K562 (cell line): ENCODE results near the gene SGMS1. TPM values are rescaled to one million over a fixed set of nuclear protein-coding genes. Genes with fewer than 3 reads are reported as not detected.

Experiments used
- ARID1B ChIP-seq: fragments of 450-650 bp; IDR thresholded peaks from 2 replicates; pipeline ENCODE4 v1.6.1; 2016; ENCODE audit warnings: antibody characterized with exemption, mild to moderate bottlenecking, inconsistent platforms
- ARID2 ChIP-seq: fragments of 450-650 bp; IDR thresholded peaks from 2 replicates; pipeline ENCODE4 v1.6.1; 2017; ENCODE audit warnings: antibody characterized with exemption, mild to moderate bottlenecking
- BCL6 ChIP-seq: fragments of 250-450 bp; sonication (Bioruptor Pico); IDR thresholded peaks from 2 replicates; pipeline ENCODE4 v1.4.0; 2020
- CBX1 ChIP-seq: sonication (generic); IDR thresholded peaks from 2 replicates; pipeline ENCODE4 v1.6.1; 2016; ENCODE audit warnings: antibody characterized with exemption, low read depth, mild to moderate bottlenecking
- CBX8 ChIP-seq: fragments of 200-600 bp; sonication (generic); IDR thresholded peaks from 2 replicates; pipeline ENCODE4 v1.6.1; 2012; ENCODE audit warnings: borderline replicate concordance, mixed run types, low read depth, mild to moderate bottlenecking, moderate library complexity, mixed read lengths, low read length, control low read depth, inconsistent platforms; ENCODE audit not compliant: poor library complexity, severe bottlenecking; ENCODE audit errors: extremely low read depth
- CC2D1A ChIP-seq: fragments of 450-650 bp; IDR thresholded peaks from 2 replicates; pipeline ENCODE4 v1.6.1; 2017; ENCODE audit warnings: mild to moderate bottlenecking
- CCNT2 ChIP-seq: IDR thresholded peaks from 2 replicates; pipeline ENCODE4 v1.6.1; 2011; ENCODE audit warnings: borderline replicate concordance, low read depth, mild to moderate bottlenecking, moderate library complexity, mixed read lengths, low read length; ENCODE audit not compliant: insufficient read length; ENCODE audit errors: extremely low read depth
- CXXC5 ChIP-seq: fragments of 250-450 bp; sonication (Bioruptor Pico); IDR thresholded peaks from 2 replicates; pipeline ENCODE4 v1.8.0; 2022; ENCODE audit warnings: inconsistent platforms, mild to moderate bottlenecking, moderate library complexity
- ETV1 ChIP-seq: fragments of 450-650 bp; conservative IDR thresholded peaks from 2 replicates; pipeline ENCODE4 v1.6.1; 2016; ENCODE audit warnings: missing genetic modification characterization, control low read depth, low read depth, missing compliant biosample characterization
- FIP1L1 ChIP-seq: fragments of 200-400 bp; formaldehyde crosslinking; IDR thresholded peaks from 2 replicates; pipeline ENCODE4 v1.6.1; 2018; ENCODE audit warnings: mild to moderate bottlenecking, low read depth, low read length; ENCODE audit not compliant: poor library complexity, severe bottlenecking
- ID3 ChIP-seq, 2 experiments: fragments of 250-450 bp in 1 of 2; fragments of 450-650 bp in 1 of 2; sonication (Bioruptor Pico) in 1 of 2; IDR thresholded peaks; 2 replicates each; pipeline versions ENCODE4 v1.6.1 to v1.8.0; 2016 to 2021; ENCODE audit warnings: mild to moderate bottlenecking in 2 of 2, moderate library complexity in 2 of 2, missing compliant biosample characterization in 1 of 2, missing genetic modification characterization in 1 of 2
- KAT8 ChIP-seq: fragments of 450-650 bp; IDR thresholded peaks from 2 replicates; pipeline ENCODE4 v1.6.1; 2016; ENCODE audit warnings: low read depth, mild to moderate bottlenecking
- KDM1A ChIP-seq, 2 experiments: fragments of 450-650 bp; IDR thresholded peaks; 2 replicates each; pipeline ENCODE4 v1.6.1; 2016; ENCODE audit warnings: mild to moderate bottlenecking in 2 of 2
- LARP7 ChIP-seq: fragments of 450-650 bp; IDR thresholded peaks from 2 replicates; pipeline ENCODE4 v1.6.1; 2016
- PTBP1 ChIP-seq: fragments of 200-400 bp; formaldehyde crosslinking; IDR thresholded peaks from 2 replicates; pipeline ENCODE4 v1.6.1; 2017; ENCODE audit warnings: low read depth, low read length
- RAD51 ChIP-seq: fragments of 450-650 bp; IDR thresholded peaks from 2 replicates; pipeline ENCODE4 v1.7.1; 2016; ENCODE audit warnings: low read depth, mild to moderate bottlenecking, borderline replicate concordance
- SMARCE1 ChIP-seq: fragments of 450-650 bp; IDR thresholded peaks from 2 replicates; pipeline ENCODE4 v1.7.1; 2016; ENCODE audit warnings: mild to moderate bottlenecking
- TAF7 ChIP-seq: fragments of 450-650 bp; IDR thresholded peaks from 2 replicates; pipeline ENCODE4 v1.6.1; 2016; ENCODE audit warnings: missing genetic modification characterization, missing compliant biosample characterization
- XRCC5 ChIP-seq: fragments of 200-400 bp; formaldehyde crosslinking; IDR thresholded peaks from 2 replicates; pipeline ENCODE4 v1.6.1; 2017; ENCODE audit warnings: low read depth, mild to moderate bottlenecking, low read length
- ZBTB1 ChIP-seq: sonication (generic); formaldehyde crosslinking; IDR thresholded peaks from 2 replicates; pipeline ENCODE4 v1.8.1; 2023; ENCODE audit warnings: missing genetic modification reagents, low read depth, mild to moderate bottlenecking, borderline replicate concordance
- ZNF324 ChIP-seq: fragments of 250-450 bp; sonication (Bioruptor Pico); IDR thresholded peaks from 2 replicates; pipeline ENCODE4 v1.4.0; 2020; ENCODE audit warnings: mild to moderate bottlenecking
- ZNF444 ChIP-seq: fragments of 250-450 bp; sonication (Bioruptor Pico); IDR thresholded peaks from 2 replicates; pipeline ENCODE4 v1.4.0; 2020; ENCODE audit warnings: mild to moderate bottlenecking, moderate library complexity
- ZNF561 ChIP-seq: fragments of 450-650 bp; formaldehyde crosslinking; conservative IDR thresholded peaks from 2 replicates; pipeline ENCODE4 v1.4.0; 2020; ENCODE audit warnings: mild to moderate bottlenecking, moderate library complexity
- ZSCAN32 ChIP-seq: fragments of 450-650 bp; formaldehyde crosslinking; IDR thresholded peaks from 2 replicates; pipeline ENCODE4 v1.4.0; 2020; ENCODE audit warnings: mild to moderate bottlenecking, moderate library complexity
- polyA plus RNA-seq, 8 experiments: library from polyadenylated mRNA; depleted of rRNA in 4 of 8; stranded (reverse) in 5 of 8; unstranded in 3 of 8; fragments of >200 nt; fragmentation: Nextera tagmentation in 2 of 8; fragmentation: Illumina TruSeq in 1 of 8; extraction: Ambion mirVana in 2 of 8; extraction: Trizol in 1 of 8; gene quantifications; 2 replicates each; pipeline versions ENCODE4 v1.2.1 to v1.2.3, GENCODE V29; 2011 to 2014; ENCODE audit warnings: inconsistent platforms in 1 of 8, missing spikeins in 1 of 8
- total RNA-seq, 7 experiments: library from RNA; depleted of rRNA in 6 of 7; stranded (reverse); fragments of >200 nt in 6 of 7; fragmentation: Illumina TruSeq in 2 of 7; extraction: Trizol in 2 of 7; gene quantifications; 2 replicates each; pipeline versions ENCODE4 v1.2.1 to v1.2.3, GENCODE V29; 2011 to 2021; ENCODE audit warnings: low replicate concordance in 1 of 7
- TF ChIP-seq, protein P1 (sequence below): fragments of 450-650 bp; IDR thresholded peaks from one replicate; pipeline ENCODE4 v1.6.1; 2018; ENCODE audit warnings: mild to moderate bottlenecking, moderate library complexity; ENCODE audit not compliant: partially characterized antibody
- TF ChIP-seq, protein P2 (sequence below): sonication (generic); formaldehyde crosslinking; IDR thresholded peaks from 2 replicates; pipeline ENCODE4 v1.8.1; 2023; ENCODE audit warnings: mild to moderate bottlenecking, missing genetic modification reagents
- TF ChIP-seq, protein P3 (sequence below): fragments of 250-450 bp; sonication (Bioruptor Pico); IDR thresholded peaks from 2 replicates; pipeline ENCODE4 v1.8.0; 2022; ENCODE audit warnings: moderate library complexity, mild to moderate bottlenecking, inconsistent platforms

The SGMS1 gene
- total and polyA plus RNA-seq, 9 of the 15 experiments (the other 6 are each of a cell fraction or from before 2014, with no cell fraction given), result 22.6 to 232 (median 82.2) TPM

DNA sequence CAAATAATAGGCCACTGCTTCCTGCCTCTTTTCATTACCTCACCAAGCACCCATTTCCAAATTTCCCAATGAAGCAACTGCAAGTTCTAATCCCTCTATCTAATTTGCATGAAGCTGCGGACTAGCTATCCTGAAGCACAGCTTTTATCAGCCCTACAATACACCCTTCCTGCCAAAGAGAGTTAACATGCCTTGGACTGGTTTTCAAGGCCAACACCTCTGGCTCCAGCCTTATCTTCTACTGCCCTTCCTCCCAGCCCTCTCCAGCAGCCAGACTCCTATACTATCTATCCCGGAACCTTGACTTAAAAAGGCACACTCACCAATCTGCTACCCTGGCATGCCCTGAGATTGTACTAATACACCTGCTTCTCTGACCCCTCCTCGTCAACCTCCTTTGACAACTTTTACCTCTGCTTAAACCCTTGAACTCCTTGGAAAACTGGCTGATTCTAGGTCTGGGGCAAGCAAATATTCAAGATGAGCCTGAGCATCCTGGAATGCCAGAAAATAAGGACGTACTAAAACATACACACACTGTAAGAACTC, 73.4 kb downstream of the SGMS1 start (continued):
- no peak for TF ChIP-seq ID3 (CRISPR knock-in tag; IDR thresholded peaks at IDR 0.05)
- peak; percentile 91; the same call in 1 of the 2 replicates for TF ChIP-seq ID3 (tag; IDR thresholded peaks at IDR 0.05)
- TF ChIP-seq ZNF324, result no peak
- peak; percentile 99 for TF ChIP-seq SMARCE1
- TF ChIP-seq ETV1 (tag), result peak; percentile 94
- TF ChIP-seq BCL6 (CRISPR knock-in tag), result peak; percentile 81; the same call in 1 of the 2 replicates
- 0 out of 2 replicates have a peak, but pooled peaks have one; percentile 49 for TF ChIP-seq ARID2
- TF ChIP-seq CBX8, result no peak
- TF ChIP-seq PTBP1, result peak; percentile 82; the same call in 1 of the 2 replicates
- TF ChIP-seq, protein P1, sequence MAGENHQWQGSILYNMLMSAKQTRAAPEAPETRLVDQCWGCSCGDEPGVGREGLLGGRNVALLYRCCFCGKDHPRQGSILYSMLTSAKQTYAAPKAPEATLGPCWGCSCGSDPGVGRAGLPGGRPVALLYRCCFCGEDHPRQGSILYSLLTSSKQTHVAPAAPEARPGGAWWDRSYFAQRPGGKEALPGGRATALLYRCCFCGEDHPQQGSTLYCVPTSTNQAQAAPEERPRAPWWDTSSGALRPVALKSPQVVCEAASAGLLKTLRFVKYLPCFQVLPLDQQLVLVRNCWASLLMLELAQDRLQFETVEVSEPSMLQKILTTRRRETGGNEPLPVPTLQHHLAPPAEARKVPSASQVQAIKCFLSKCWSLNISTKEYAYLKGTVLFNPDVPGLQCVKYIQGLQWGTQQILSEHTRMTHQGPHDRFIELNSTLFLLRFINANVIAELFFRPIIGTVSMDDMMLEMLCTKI, result no peak
- TF ChIP-seq CBX1, result no peak
- peak; percentile 96 for TF ChIP-seq LARP7
- peak; percentile 92 for TF ChIP-seq CCNT2
- TF ChIP-seq ZNF444 (CRISPR knock-in tag), result no peak
- TF ChIP-seq ZSCAN32 (CRISPR knock-in tag), result no peak
- peak; percentile 100 for TF ChIP-seq CC2D1A
- peak; percentile 69; the same call in 1 of the 2 replicates for TF ChIP-seq RAD51
- TF ChIP-seq, protein P2, sequence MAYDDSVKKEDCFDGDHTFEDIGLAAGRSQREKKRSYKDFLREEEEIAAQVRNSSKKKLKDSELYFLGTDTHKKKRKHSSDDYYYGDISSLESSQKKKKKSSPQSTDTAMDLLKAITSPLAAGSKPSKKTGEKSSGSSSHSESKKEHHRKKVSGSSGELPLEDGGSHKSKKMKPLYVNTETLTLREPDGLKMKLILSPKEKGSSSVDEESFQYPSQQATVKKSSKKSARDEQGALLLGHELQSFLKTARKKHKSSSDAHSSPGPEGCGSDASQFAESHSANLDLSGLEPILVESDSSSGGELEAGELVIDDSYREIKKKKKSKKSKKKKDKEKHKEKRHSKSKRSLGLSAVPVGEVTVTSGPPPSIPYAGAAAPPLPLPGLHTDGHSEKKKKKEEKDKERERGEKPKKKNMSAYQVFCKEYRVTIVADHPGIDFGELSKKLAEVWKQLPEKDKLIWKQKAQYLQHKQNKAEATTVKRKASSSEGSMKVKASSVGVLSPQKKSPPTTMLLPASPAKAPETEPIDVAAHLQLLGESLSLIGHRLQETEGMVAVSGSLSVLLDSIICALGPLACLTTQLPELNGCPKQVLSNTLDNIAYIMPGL (CRISPR knock-in tag), result no peak
- TF ChIP-seq TAF7 (tag), result no peak
- TF ChIP-seq XRCC5, result peak; percentile 84
- TF ChIP-seq ZNF561, result no peak
- TF ChIP-seq ZBTB1, result no peak
- TF ChIP-seq, protein P3, sequence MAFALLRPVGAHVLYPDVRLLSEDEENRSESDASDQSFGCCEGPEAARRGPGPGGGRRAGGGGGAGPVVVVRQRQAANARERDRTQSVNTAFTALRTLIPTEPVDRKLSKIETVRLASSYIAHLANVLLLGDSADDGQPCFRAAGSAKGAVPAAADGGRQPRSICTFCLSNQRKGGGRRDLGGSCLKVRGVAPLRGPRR (CRISPR knock-in tag), result no peak
- peak; percentile 100 for TF ChIP-seq KDM1A (IDR thresholded peaks at IDR 0.05)
- TF ChIP-seq ARID1B, result peak; percentile 100
- TF ChIP-seq CXXC5 (CRISPR knock-in tag), result peak; percentile 98
- TF ChIP-seq KAT8, result peak; percentile 38; the same call in 1 of the 2 replicates
- no peak for TF ChIP-seq FIP1L1
